Astrocyte (in vitro differentiated cells and primary cell): Measurements from ENCODE around the gene TANK. TPM values are rescaled to one million over a fixed set of nuclear protein-coding genes. Genes with fewer than 3 reads are reported as not detected.

ENCODE experiments used
- DNase-seq: peaks from one replicate; pipeline ENCODE4 v3.0.0-alpha.2; 2010; ENCODE audit warnings: low read depth
- FAIRE-seq: peaks from 2 replicates; lab custom pipeline; 2011; peaks lifted over from hg19 to GRCh38; lab: Jason Lieb, UNC
- H2AFZ ChIP-seq: 2 replicates; pipeline ENCODE4 v1.6.0; 2012; ENCODE audit warnings: low read depth, low read length, inconsistent platforms
- H3K27ac ChIP-seq: 2 replicates; pipeline ENCODE4 v1.5.1; 2011; ENCODE audit warnings: low read depth, low read length, inconsistent platforms
- H3K27me3 ChIP-seq: 2 replicates; pipeline ENCODE4 v1.6.0; 2011; ENCODE audit warnings: low read length, inconsistent platforms; ENCODE audit not compliant: insufficient read depth
- H3K36me3 ChIP-seq: 2 replicates; pipeline ENCODE4 v1.5.1; 2011; ENCODE audit warnings: low read length, inconsistent platforms; ENCODE audit not compliant: insufficient read depth
- H3K4me1 ChIP-seq: 2 replicates; pipeline ENCODE4 v1.5.1; 2011; ENCODE audit warnings: low read length, inconsistent platforms; ENCODE audit not compliant: insufficient read depth
- H3K4me2 ChIP-seq: 2 replicates; pipeline ENCODE4 v1.6.0; 2012; ENCODE audit warnings: low read length, inconsistent platforms
- H3K4me3 ChIP-seq: 2 replicates; pipeline ENCODE4 v1.5.1; 2011; ENCODE audit warnings: low read depth, mild to moderate bottlenecking, low read length, inconsistent platforms; ENCODE audit not compliant: insufficient read depth
- H3K79me2 ChIP-seq: 2 replicates; pipeline ENCODE4 v1.6.0; 2012; ENCODE audit warnings: mild to moderate bottlenecking, low read length, inconsistent platforms; ENCODE audit not compliant: insufficient read depth
- H3K9ac ChIP-seq: 2 replicates; pipeline ENCODE4 v1.6.0; 2012; ENCODE audit warnings: mild to moderate bottlenecking, low read length, inconsistent platforms
- H3K9me3 ChIP-seq: 2 replicates; pipeline ENCODE4 v1.5.1; 2012; ENCODE audit warnings: low read depth, mild to moderate bottlenecking, low read length, inconsistent platforms; ENCODE audit not compliant: insufficient read depth
- H4K20me1 ChIP-seq: 2 replicates; pipeline ENCODE4 v1.6.0; 2012; ENCODE audit warnings: low read length, inconsistent platforms; ENCODE audit not compliant: insufficient read depth
- H3K27ac Mint-ChIP-seq: one replicate; pipeline ENCODE4 v1.8.0; 2021; ENCODE audit warnings: mild to moderate bottlenecking, mixed read lengths; ENCODE audit not compliant: unreplicated experiment
- H3K27me3 Mint-ChIP-seq: one replicate; pipeline ENCODE4 v1.8.0; 2021; ENCODE audit warnings: low read depth, mixed read lengths; ENCODE audit not compliant: unreplicated experiment
- H3K36me3 Mint-ChIP-seq: one replicate; pipeline ENCODE4 v1.8.0; 2021; ENCODE audit warnings: low read depth, mixed read lengths; ENCODE audit not compliant: unreplicated experiment
- H3K4me1 Mint-ChIP-seq: one replicate; pipeline ENCODE4 v1.8.0; 2021; ENCODE audit warnings: low read depth, mixed read lengths; ENCODE audit not compliant: unreplicated experiment
- H3K4me3 Mint-ChIP-seq: one replicate; pipeline ENCODE4 v1.8.0; 2021; ENCODE audit warnings: mild to moderate bottlenecking, moderate library complexity, mixed read lengths; ENCODE audit not compliant: unreplicated experiment
- H3K9me3 Mint-ChIP-seq: one replicate; pipeline ENCODE4 v1.8.0; 2021; ENCODE audit warnings: mild to moderate bottlenecking, mixed read lengths; ENCODE audit not compliant: unreplicated experiment
- CTCF ChIP-seq: IDR thresholded peaks from 2 replicates; pipeline ENCODE4 v1.5.1; 2011; ENCODE audit warnings: low read depth, mild to moderate bottlenecking, inconsistent platforms, low read length, moderate library complexity; ENCODE audit not compliant: insufficient read depth
- EZH2 ChIP-seq: IDR thresholded peaks from 2 replicates; pipeline ENCODE4 v1.6.1; 2012; ENCODE audit warnings: mild to moderate bottlenecking, low read length, inconsistent platforms; ENCODE audit not compliant: insufficient read depth
- total RNA-seq: library from RNA; stranded (reverse); gene quantifications from 2 replicates; pipeline ENCODE4 v1.2.1, GENCODE V29; 2021

TANK gene
- total RNA-seq, 1 donor from 2014 or later, result 55.7 TPM

- no peaks in the 10 kb centered on the region for H3K9me3 ChIP-seq
- Mint-ChIP-seq H3K9me3 (no peaks in the 10 kb centered on the region), H3K27me3 (no peaks in the 10 kb centered on the region), H3K27ac (no peak overlapping the region), H3K36me3 (peaks cover 27% of the 10 kb centered on the region), H3K4me1 (peaks cover 14% of the 10 kb centered on the region), H3K4me3 (no peak overlapping the region)
- FAIRE-seq (no peak), DNase-seq (peak; percentile 25)
- TF ChIP-seq EZH2 (no peak), CTCF (no peak)
- H3K4me1 ChIP-seq, result peaks cover 4% of the 10 kb centered on the region
- H3K27ac ChIP-seq, result no peak overlapping the region
- peaks cover 59% of the 10 kb centered on the region for H3K79me2 ChIP-seq
- H4K20me1 ChIP-seq, result peaks cover 16% of the 10 kb centered on the region
- no peak overlapping the region for H3K4me3 ChIP-seq
- no peaks in the 10 kb centered on the region for H3K27me3 ChIP-seq
- H3K36me3 ChIP-seq, result no peaks in the 10 kb centered on the region
- no peak overlapping the region for H3K9ac ChIP-seq
- no peak overlapping the region for H2AFZ ChIP-seq
- no peak overlapping the region for H3K4me2 ChIP-seq
Measured at GRCh38 chr2:161170958-161171932, 11.0 kb downstream of the TANK start.

GRCh38 chr2:161172901-161173540 lies 12.8 kb downstream of the TANK start:
- H3K27ac Mint-ChIP-seq, result no peak overlapping the region
- DNase-seq, result no peak
- TF ChIP-seq EZH2 (no peak), CTCF (no peak)
- Histone ChIP-seq H3K36me3 (no peaks in the 10 kb centered on the region), H3K27ac (no peak overlapping the region), H3K4me1 (no peaks in the 10 kb centered on the region), H3K9ac (no peak overlapping the region), H3K4me2 (no peak overlapping the region), H3K9me3 (no peaks in the 10 kb centered on the region), H3K4me3 (no peak overlapping the region), H3K27me3 (no peaks in the 10 kb centered on the region), H2AFZ (no peak overlapping the region), H4K20me1 (peaks cover 20% of the 10 kb centered on the region), H3K79me2 (peaks cover 49% of the 10 kb centered on the region)
- no peaks in the 10 kb centered on the region for H3K9me3 Mint-ChIP-seq
- H3K4me1 Mint-ChIP-seq, result peaks cover 3% of the 10 kb centered on the region
- H3K36me3 Mint-ChIP-seq, result peaks cover 15% of the 10 kb centered on the region
- no peak for FAIRE-seq
- H3K4me3 Mint-ChIP-seq, result no peak overlapping the region
- no peaks in the 10 kb centered on the region for H3K27me3 Mint-ChIP-seq
